Measurements from ENCODE around the gene ZNF138. TPM values are rescaled to one million over a fixed set of nuclear protein-coding genes. Genes with fewer than 3 reads are reported as not detected.

Gene ZNF138
- total and polyA plus RNA-seq, 2 of the 8 experiments (the other 6 are each of a cell fraction or from before 2014, with no cell fraction given): 7.5 to 22.6 TPM

DNA sequence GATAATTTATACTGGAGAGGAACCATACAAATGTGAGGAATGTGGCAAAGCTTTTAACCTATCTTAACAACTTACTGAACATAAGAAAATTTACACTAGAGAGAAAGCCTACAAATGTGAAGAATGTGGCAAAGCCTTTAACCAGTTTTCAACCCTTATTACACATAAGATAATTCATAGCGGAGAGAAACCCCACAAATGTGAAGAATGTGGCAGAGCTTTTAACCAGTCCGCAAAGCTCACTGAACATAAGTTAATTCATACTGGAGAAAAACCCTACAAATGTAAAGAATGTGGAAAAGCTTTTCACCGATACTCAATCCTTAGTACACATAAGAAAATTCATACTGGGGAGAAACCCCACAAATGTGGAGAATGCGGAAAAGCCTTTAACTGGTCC, 37.9 kb downstream of the ZNF138 start:
- H2BK5ac ChIP-seq (ENCODE audit: low read depth, low read length): no peak overlapping the region
- H3K9me3 ChIP-seq (ENCODE audit: insufficient read depth in 2 of 2, low read depth in 1 of 2, low read length in 1 of 2): no peaks in the 10 kb centered on the region; a peak in 1 of 4 replicates
- no peak overlapping the region for H3K4me2 ChIP-seq (ENCODE audit: insufficient read depth in 1 of 2, low read depth in 2 of 2, low read length in 2 of 2)
- no peak overlapping the region for H3K23ac ChIP-seq (ENCODE audit: insufficient read length)
- 90% methylated on average over 4 of the region's 4 CpGs; no CpG with 5 or more reads in 1 of the 2 experiments for WGBS, 2 experiments (ENCODE audit: extremely low coverage in 1 of 2, insufficient coverage in 1 of 2, insufficient read length in 1 of 2, insufficient replicate concordance in 2 of 2, low coverage in 1 of 2, low lambda C conversion rate in 2 of 2, missing lambda C conversion rate in 1 of 2)
- no peak overlapping the region for H2AK5ac ChIP-seq (ENCODE audit: low read depth, low read length)
- no peak overlapping the region for H4K8ac ChIP-seq (ENCODE audit: extremely low read depth, insufficient read depth, low read length)
- no peak overlapping the region for H3K4ac ChIP-seq (replicated peaks; ENCODE audit: insufficient read length, low read depth, low read length)
- ChIA-PET CTCF (ENCODE audit: partially characterized antibody) (no interaction called here), POLR2A (ENCODE audit: partially characterized antibody) (no interaction called here)
- no peak overlapping the region for H2AFZ ChIP-seq (ENCODE audit: low read length)
- no peak overlapping the region for H4K5ac ChIP-seq (ENCODE audit: insufficient read length, low read depth, low read length)
- no peaks in the 10 kb centered on the region for H3K79me2 ChIP-seq (ENCODE audit: control insufficient read depth in 1 of 2, insufficient read depth in 2 of 2, low read length in 2 of 2)
- H4K91ac ChIP-seq (replicated peaks; ENCODE audit: insufficient read length, low read length): no peak overlapping the region
- no peak for DNase-seq (ENCODE audit: low read depth in 1 of 2, low spot score in 2 of 2)
- no peaks in the 10 kb centered on the region for H3K27me3 ChIP-seq (replicated peaks in 1 of 4; ENCODE audit: control insufficient read depth in 3 of 4, extremely low read depth in 1 of 4, insufficient read depth in 3 of 4, low read length in 3 of 4)
- no peak overlapping the region for H3K4me3 ChIP-seq (ENCODE audit: extremely low read depth in 1 of 4, insufficient read depth in 2 of 4, low read depth in 3 of 4, low read length in 4 of 4)
- no peaks in the 10 kb centered on the region for H3K4me1 ChIP-seq (replicated peaks in 1 of 4; ENCODE audit: control insufficient read depth in 3 of 4, insufficient read depth in 4 of 4, low read length in 3 of 4)
- H2BK20ac ChIP-seq (ENCODE audit: low read length): no peak overlapping the region
- peaks cover 0 to 11% (median 4%) of the 10 kb centered on the region in 4 experiments; a peak in 2 of 8 replicates for H3K36me3 ChIP-seq (ENCODE audit: control insufficient read depth in 2 of 4, insufficient read depth in 4 of 4, low read length in 3 of 4)
- no peak overlapping the region for H2BK120ac ChIP-seq (replicated peaks; ENCODE audit: low read depth, low read length)
- H3K14ac ChIP-seq (ENCODE audit: insufficient read length): no peak overlapping the region
- no peak for FAIRE-seq
- no peak overlapping the region for H2BK12ac ChIP-seq (ENCODE audit: low read depth, low read length)
- no peaks in the 10 kb centered on the region for H3K79me1 ChIP-seq (ENCODE audit: low read depth, low read length)
- H3K23me2 ChIP-seq (ENCODE audit: low read depth, low read length): no peaks in the 10 kb centered on the region
- H4K20me1 ChIP-seq (replicated peaks in 1 of 2; ENCODE audit: control insufficient read depth in 1 of 2, insufficient read depth in 2 of 2, low read length in 2 of 2): no peaks in the 10 kb centered on the region
- no peak overlapping the region for H3K18ac ChIP-seq (ENCODE audit: extremely low read depth, low read length)
- H2BK15ac ChIP-seq (ENCODE audit: low read length): no peak overlapping the region
- no peak overlapping the region for H3K27ac ChIP-seq (ENCODE audit: low read depth, low read length)
- no peak overlapping the region for H3K9ac ChIP-seq (replicated peaks in 1 of 4; ENCODE audit: extremely low read depth in 1 of 4, low read depth in 3 of 4, low read length in 3 of 4)
- no peak overlapping the region for H3K56ac ChIP-seq (replicated peaks; ENCODE audit: insufficient read length, low read depth, low read length)
- TF ChIP-seq CBX5 (IDR thresholded peaks at IDR 0.05; ENCODE audit: low read depth, low read length): no peak
- no peak for TF ChIP-seq EGR1 (IDR thresholded peaks at IDR 0.05; ENCODE audit: borderline replicate concordance, low read depth, low read length)
- TF ChIP-seq JUN (IDR thresholded peaks at IDR 0.05; ENCODE audit: low read depth, low read length): no peak
- no peak for TF ChIP-seq SP1 (IDR thresholded peaks at IDR 0.05; ENCODE audit: low read depth, low read length)
- no peak for TF ChIP-seq POU5F1 (IDR thresholded peaks at IDR 0.05; ENCODE audit: low read depth, low read length)
- no peak for TF ChIP-seq ASH2L (IDR thresholded peaks at IDR 0.05; ENCODE audit: low read length)
- TF ChIP-seq KDM4A (IDR thresholded peaks at IDR 0.05; ENCODE audit: low read depth, low read length, severe bottlenecking): no peak
- no peak for TF ChIP-seq TCF12 (IDR thresholded peaks at IDR 0.05; ENCODE audit: low read depth, low read length)
- no peak for TF ChIP-seq CEBPB (IDR thresholded peaks at IDR 0.05; ENCODE audit: low read depth, low read length)
- TF ChIP-seq, protein P1, sequence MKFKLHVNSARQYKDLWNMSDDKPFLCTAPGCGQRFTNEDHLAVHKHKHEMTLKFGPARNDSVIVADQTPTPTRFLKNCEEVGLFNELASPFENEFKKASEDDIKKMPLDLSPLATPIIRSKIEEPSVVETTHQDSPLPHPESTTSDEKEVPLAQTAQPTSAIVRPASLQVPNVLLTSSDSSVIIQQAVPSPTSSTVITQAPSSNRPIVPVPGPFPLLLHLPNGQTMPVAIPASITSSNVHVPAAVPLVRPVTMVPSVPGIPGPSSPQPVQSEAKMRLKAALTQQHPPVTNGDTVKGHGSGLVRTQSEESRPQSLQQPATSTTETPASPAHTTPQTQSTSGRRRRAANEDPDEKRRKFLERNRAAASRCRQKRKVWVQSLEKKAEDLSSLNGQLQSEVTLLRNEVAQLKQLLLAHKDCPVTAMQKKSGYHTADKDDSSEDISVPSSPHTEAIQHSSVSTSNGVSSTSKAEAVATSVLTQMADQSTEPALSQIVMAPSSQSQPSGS (IDR thresholded peaks at IDR 0.05; ENCODE audit: low read length): no peak
- TF ChIP-seq POLR2A (IDR thresholded peaks at IDR 0.05; ENCODE audit: control extremely low read depth in 1 of 2, low read depth in 2 of 2, low read length in 2 of 2): no peak
- TF ChIP-seq TEAD4 (IDR thresholded peaks at IDR 0.05; ENCODE audit: low read depth, low read length): no peak
- TF ChIP-seq SAP30 (IDR thresholded peaks at IDR 0.05; ENCODE audit: insufficient read depth, insufficient replicate concordance, low read length): no peak
- TF ChIP-seq YY1 (IDR thresholded peaks at IDR 0.05; ENCODE audit: low read depth, low read length): no peak
